Caco-2 (cell line): ENCODE results near the gene PPP4R1. TPM values are rescaled to one million over a fixed set of nuclear protein-coding genes. Genes with fewer than 3 reads are reported as not detected.

Experiments
- BruUV-seq: library from RNA; stranded (reverse); fragments of 400-500 nt; replicated peaks from 2 replicates; lab custom pipeline; 2021; lab: Mats Ljungman, UMichigan
- CTCF ChIA-PET: fragments of 300-600 bp; sonication (Branson Sonifier 250); formaldehyde crosslinking; loops from one replicate; lab custom pipeline; 2022; ENCODE audit warnings: antibody characterized with exemption; lab: Charles Lee
- POLR2A ChIA-PET: fragments of 300-600 bp; sonication (Branson Sonifier 250); formaldehyde crosslinking; loops from one replicate; lab custom pipeline; 2022; ENCODE audit warnings: antibody characterized with exemption; lab: Charles Lee
- DNase-seq, 2 experiments: peaks; one replicate each; pipeline versions ENCODE4 v3.0.0 to v3.0.0-alpha.2; 2020 to 2022
- H3K27me3 ChIP-seq: replicated peaks from 2 replicates; pipeline ENCODE4 v1.6.0; 2011; ENCODE audit warnings: low read length; ENCODE audit not compliant: control insufficient read depth, insufficient read depth
- H3K36me3 ChIP-seq: 2 replicates; pipeline ENCODE4 v1.5.1; 2011; ENCODE audit warnings: low read length; ENCODE audit not compliant: control insufficient read depth, insufficient read depth
- H3K4me1 ChIP-seq: fragments of 250-450 bp; sonication (Bioruptor Pico); 2 replicates; pipeline ENCODE4 v1.5.1; 2020; ENCODE audit warnings: mild to moderate bottlenecking
- H3K4me3 ChIP-seq: 2 replicates; pipeline ENCODE4 v1.5.1; 2011; ENCODE audit warnings: low read depth, mild to moderate bottlenecking, control low read depth, low read length
- H3K9me3 ChIP-seq: fragments of 250-450 bp; sonication (Bioruptor Pico); 2 replicates; pipeline ENCODE4 v1.5.1; 2020; ENCODE audit warnings: mild to moderate bottlenecking, moderate library complexity
- H3K27ac Mint-ChIP-seq: one replicate; pipeline ENCODE4 v1.8.0; 2022; ENCODE audit warnings: mixed read lengths; ENCODE audit not compliant: unreplicated experiment
- H3K27me3 Mint-ChIP-seq: one replicate; pipeline ENCODE4 v1.8.0; 2022; ENCODE audit warnings: mixed read lengths; ENCODE audit not compliant: insufficient read depth, unreplicated experiment
- H3K36me3 Mint-ChIP-seq: one replicate; pipeline ENCODE4 v1.8.0; 2022; ENCODE audit warnings: mild to moderate bottlenecking, mixed read lengths; ENCODE audit not compliant: insufficient read depth, unreplicated experiment
- H3K4me1 Mint-ChIP-seq: one replicate; pipeline ENCODE4 v1.8.0; 2022; ENCODE audit warnings: low read depth, mixed read lengths; ENCODE audit not compliant: unreplicated experiment
- H3K4me3 Mint-ChIP-seq: one replicate; pipeline ENCODE4 v1.8.0; 2022; ENCODE audit warnings: mild to moderate bottlenecking, moderate library complexity, mixed read lengths; ENCODE audit not compliant: unreplicated experiment
- H3K9me3 Mint-ChIP-seq: one replicate; pipeline ENCODE4 v1.8.0; 2022; ENCODE audit warnings: mixed read lengths; ENCODE audit not compliant: unreplicated experiment
- CTCF ChIP-seq, 2 experiments: fragments of 200-600 bp in 1 of 2; IDR thresholded peaks; 1 replicate in 1 of 2; 2 replicates in 1 of 2; pipeline versions ENCODE4 v1.5.1 to v1.8.0; 2011 to 2022; ENCODE audit warnings: antibody characterized with exemption in 1 of 2, control low read depth in 1 of 2, inconsistent platforms in 1 of 2, low read depth in 1 of 2, low read length in 1 of 2, mild to moderate bottlenecking in 1 of 2, moderate library complexity in 1 of 2; ENCODE audit not compliant: insufficient read depth in 1 of 2, severe bottlenecking in 1 of 2, unreplicated experiment in 1 of 2
- intact Hi-C: fragments of 100-400 bp; cut with micrococcal nuclease; formaldehyde crosslinking; loops from one replicate; pipeline ENCODE4 v1.10.0; 2022; ENCODE audit not compliant: unreplicated experiment
- total RNA-seq: library from RNA; stranded (reverse); gene quantifications from 2 replicates; pipeline ENCODE4 v1.2.3, GENCODE V29; 2022

Gene PPP4R1
- total RNA-seq, 1 experiment from 2014 or later = 96.6 TPM

GRCh38 chr18:9536354-9537152 lies 77.8 kb downstream of the PPP4R1 start:
- no peaks in the 10 kb centered on the region for H3K9me3 ChIP-seq
- no peak overlapping the region for H3K4me3 ChIP-seq
- intact Hi-C loops = no loop called here
- H3K4me1 Mint-ChIP-seq = peaks cover 7% of the 10 kb centered on the region
- TF ChIP-seq CTCF (IDR thresholded peaks at IDR 0.05; ENCODE audit: insufficient read depth in 1 of 2, low read depth in 1 of 2, low read length in 1 of 2, severe bottlenecking in 1 of 2, unreplicated experiment in 1 of 2) = no peak
- H3K4me3 Mint-ChIP-seq = no peak overlapping the region
- peaks cover 55% of the 10 kb centered on the region for H3K36me3 Mint-ChIP-seq
- peaks cover 10% of the 10 kb centered on the region for H3K4me1 ChIP-seq
- H3K36me3 ChIP-seq = peaks cover 7% of the 10 kb centered on the region; the same call in 1 of the 2 replicates
- no peaks in the 10 kb centered on the region for H3K27me3 ChIP-seq
- no peaks in the 10 kb centered on the region for H3K9me3 Mint-ChIP-seq
- DNase-seq = no peak
- BruUV-seq = no TSS peak
- H3K27ac Mint-ChIP-seq = peak overlapping the region; percentile 57
- CTCF ChIA-PET = interaction anchor here (1.0 to 1.1 kb wide), 2 partner anchors 20 to 137 kb away, joined by 3 to 4 read pairs; no protein-coding TSS in a partner anchor
- POLR2A ChIA-PET = no interaction called here
- H3K27me3 Mint-ChIP-seq = no peaks in the 10 kb centered on the region

GRCh38 chr18:9535430-9535991 lies 78.8 kb downstream of the PPP4R1 start:
- Mint-ChIP-seq H3K4me3 (peak overlapping the region; percentile 22), H3K9me3 (no peaks in the 10 kb centered on the region), H3K36me3 (peaks cover 59% of the 10 kb centered on the region), H3K4me1 (peaks cover 7% of the 10 kb centered on the region), H3K27ac (peak overlapping the region; percentile 7), H3K27me3 (no peaks in the 10 kb centered on the region)
- ChIA-PET CTCF (no interaction called here), POLR2A (no interaction called here)
- H3K36me3 ChIP-seq = peaks cover 7% of the 10 kb centered on the region; the same call in 1 of the 2 replicates
- TF ChIP-seq CTCF (IDR thresholded peaks at IDR 0.05; ENCODE audit: insufficient read depth in 1 of 2, low read depth in 1 of 2, low read length in 1 of 2, severe bottlenecking in 1 of 2, unreplicated experiment in 1 of 2) = no peak
- H3K27me3 ChIP-seq = no peaks in the 10 kb centered on the region
- BruUV-seq = no TSS peak
- H3K4me3 ChIP-seq = no peak overlapping the region
- H3K9me3 ChIP-seq = no peaks in the 10 kb centered on the region
- peaks cover 10% of the 10 kb centered on the region for H3K4me1 ChIP-seq
- DNase-seq = peak; percentile 66 to 71
- intact Hi-C loops = loop anchor here (2.0 kb wide), 1 partner anchor 21 kb away; no protein-coding TSS in a partner anchor

GRCh38 chr18:9534844-9535243 lies 79.5 kb downstream of the PPP4R1 start:
- Mint-ChIP-seq H3K4me1 (peaks cover 7% of the 10 kb centered on the region), H3K4me3 (no peak overlapping the region), H3K9me3 (no peaks in the 10 kb centered on the region), H3K36me3 (peaks cover 66% of the 10 kb centered on the region), H3K27ac (peak overlapping the region; percentile 7), H3K27me3 (no peaks in the 10 kb centered on the region)
- BruUV-seq = no TSS peak
- Histone ChIP-seq H3K4me3 (no peak overlapping the region), H3K4me1 (peaks cover 10% of the 10 kb centered on the region), H3K27me3 (no peaks in the 10 kb centered on the region), H3K9me3 (no peaks in the 10 kb centered on the region), H3K36me3 (peaks cover 7% of the 10 kb centered on the region; the same call in 1 of the 2 replicates)
- CTCF ChIA-PET = no interaction called here
- intact Hi-C loops = loop anchor here (2.0 kb wide), 1 partner anchor 20 kb away; no protein-coding TSS in a partner anchor
- no peak for DNase-seq
- TF ChIP-seq CTCF (IDR thresholded peaks at IDR 0.05; ENCODE audit: insufficient read depth in 1 of 2, low read depth in 1 of 2, low read length in 1 of 2, severe bottlenecking in 1 of 2, unreplicated experiment in 1 of 2) = no peak
- POLR2A ChIA-PET = no interaction called here
